Activated CD8-positive, alpha-beta T cell treated with anti-CD3 and anti-CD28 coated beads for 36 hours (primary cell): ENCODE data around the gene SLC6A14. TPM values are rescaled to one million over a fixed set of nuclear protein-coding genes. Genes with fewer than 3 reads are reported as not detected.

Experiments used
- ATAC-seq: fragments of 200-7000 bp; cut with Tn5 transposase; one replicate; pipeline ENCODE4 v1.10.0; 2021; ENCODE audit warnings: mild to moderate bottlenecking, moderate library complexity
- CTCF ChIA-PET: fragments of 350-600 bp; sonication (Branson Sonifier 250); formaldehyde crosslinking; loops from one replicate; lab custom pipeline; 2021; ENCODE audit warnings: antibody characterized with exemption; lab: Charles Lee
- POLR2A ChIA-PET: fragments of 350-600 bp; sonication (Branson Sonifier 250); formaldehyde crosslinking; loops from one replicate; lab custom pipeline; 2021; ENCODE audit warnings: antibody characterized with exemption; lab: Charles Lee
- DNase-seq: peaks from one replicate; pipeline ENCODE4 v3.0.0-alpha.2; 2020
- H3K27ac Mint-ChIP-seq: one replicate; pipeline ENCODE4 v1.8.0; 2021; ENCODE audit warnings: mild to moderate bottlenecking, mixed read lengths
- H3K27me3 Mint-ChIP-seq: one replicate; pipeline ENCODE4 v1.8.0; 2021; ENCODE audit warnings: mixed read lengths
- H3K36me3 Mint-ChIP-seq: one replicate; pipeline ENCODE4 v1.8.0; 2021; ENCODE audit warnings: low read depth, mixed read lengths
- H3K4me1 Mint-ChIP-seq: one replicate; pipeline ENCODE4 v1.8.0; 2021; ENCODE audit warnings: low read depth, mixed read lengths
- H3K4me3 Mint-ChIP-seq: one replicate; pipeline ENCODE4 v1.8.0; 2021; ENCODE audit warnings: mild to moderate bottlenecking, moderate library complexity, mixed read lengths
- H3K9me3 Mint-ChIP-seq: one replicate; pipeline ENCODE4 v1.8.0; 2021; ENCODE audit warnings: mixed read lengths
- CTCF ChIP-seq: fragments of 200-600 bp; IDR thresholded peaks from one replicate; pipeline ENCODE4 v1.8.0; 2022; ENCODE audit warnings: antibody characterized with exemption, mild to moderate bottlenecking
- intact Hi-C: fragments of 100-400 bp; cut with micrococcal nuclease; formaldehyde crosslinking; loops from one replicate; pipeline ENCODE4 v1.10.0; 2022
- total RNA-seq, 2 experiments: library from RNA; stranded (reverse); gene quantifications; one replicate each; pipeline ENCODE4 v1.2.3, GENCODE V29; 2021

The SLC6A14 gene
- total RNA-seq = not detected

DNA sequence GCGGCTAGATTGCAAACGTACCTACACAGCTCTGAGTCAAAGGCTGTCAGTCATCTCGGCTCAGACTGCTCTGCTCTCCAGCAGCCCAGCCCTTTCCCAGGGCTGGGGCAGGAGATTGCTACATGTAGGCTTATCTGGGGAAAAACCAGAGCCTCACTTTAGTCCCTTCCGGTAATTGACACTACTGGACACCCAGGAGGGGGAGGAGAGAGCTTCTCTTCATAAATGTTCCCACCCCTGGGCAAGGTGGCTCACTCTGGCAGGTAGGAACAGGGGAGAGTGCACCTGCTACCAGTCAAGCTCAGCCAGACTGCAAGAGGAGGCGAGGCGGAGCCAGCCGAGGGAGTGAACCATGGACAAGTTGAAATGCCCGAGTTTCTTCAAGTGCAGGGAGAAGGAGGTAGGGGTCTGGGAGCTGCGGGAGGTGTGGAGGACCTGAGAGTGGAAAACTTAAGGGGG lies at the start of gene SLC6A14:
Gene SLC6A14, plus strand, starts transcription at position 249 of the 459 bp plus-strand sequence. Its CDS starts 104 bp downstream, at position 353.
- no peak for TF ChIP-seq CTCF
- Mint-ChIP-seq H3K9me3 (no peaks in the 10 kb centered on the region), H3K27me3 (no peaks in the 10 kb centered on the region), H3K4me3 (no peak within 1 kb of the TSS), H3K27ac (no peak within 1 kb of the TSS), H3K36me3 (no peaks in the 10 kb centered on the region), H3K4me1 (no peaks in the 10 kb centered on the region)
- ATAC-seq = no peak
- ChIA-PET POLR2A (no interaction called here), CTCF (no interaction called here)
- intact Hi-C loops = no loop called here
- DNase-seq = no peak

- ChIA-PET CTCF (no interaction called here), POLR2A (no interaction called here)
- TF ChIP-seq CTCF = no peak
- no peak for DNase-seq
- Mint-ChIP-seq H3K36me3 (no peaks in the 10 kb centered on the region), H3K27ac (no peak overlapping the region), H3K4me3 (no peak overlapping the region), H3K4me1 (no peaks in the 10 kb centered on the region), H3K27me3 (no peaks in the 10 kb centered on the region), H3K9me3 (no peaks in the 10 kb centered on the region)
- ATAC-seq = no peak
- intact Hi-C loops = no loop called here
Measured at GRCh38 chrX:116395752-116396151, 40.7 kb upstream of the SLC6A14 start.

DNA sequence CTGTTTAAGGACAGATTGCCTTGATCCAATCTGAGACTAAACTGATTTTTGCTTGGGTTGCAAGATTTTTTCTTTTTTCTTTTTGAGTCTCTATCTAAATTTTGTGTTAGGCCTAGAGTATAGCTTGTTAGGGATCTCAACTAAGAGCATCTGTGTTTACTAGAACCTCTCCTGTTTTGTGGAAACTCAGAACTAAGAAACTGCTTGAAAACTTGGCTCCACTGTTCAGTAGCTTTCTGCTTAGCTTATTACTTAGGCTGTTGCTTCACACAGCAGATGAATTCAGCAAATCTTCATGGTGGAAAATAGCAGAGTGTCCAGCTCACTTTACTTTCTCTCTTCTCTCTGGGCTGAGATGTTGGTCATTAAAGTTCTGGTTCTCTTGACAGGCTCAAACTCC lies 36.7 kb upstream of the SLC6A14 start:
- intact Hi-C loops = no loop called here
- no peak for TF ChIP-seq CTCF
- H3K4me3 Mint-ChIP-seq = no peak overlapping the region

DNA sequence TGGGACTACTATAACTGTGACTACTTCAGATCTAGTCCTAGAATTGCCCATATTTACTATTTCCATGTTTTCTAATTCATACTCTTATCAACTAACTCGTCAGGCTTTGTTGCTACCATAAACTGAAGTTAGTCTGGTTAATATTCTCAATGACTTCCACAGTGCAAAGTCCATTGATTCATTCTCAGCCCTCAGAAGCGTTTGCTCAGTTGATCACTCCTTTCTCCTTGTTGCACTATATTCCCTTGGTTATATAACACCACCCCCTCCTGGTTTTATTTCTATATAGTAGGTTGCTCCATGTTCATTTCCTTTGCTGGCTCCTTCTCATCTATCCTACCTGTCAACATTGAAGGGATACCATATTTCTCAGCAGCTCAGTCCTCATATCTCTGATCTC lies 27.2 kb upstream of the SLC6A14 start:
- H3K27me3 Mint-ChIP-seq = no peaks in the 10 kb centered on the region
- H3K4me3 Mint-ChIP-seq = no peak overlapping the region
- DNase-seq = no peak
- ChIA-PET CTCF (no interaction called here), POLR2A (no interaction called here)
- peaks cover 2% of the 10 kb centered on the region for H3K9me3 Mint-ChIP-seq
- no peaks in the 10 kb centered on the region for H3K36me3 Mint-ChIP-seq
- no peak for ATAC-seq
- H3K27ac Mint-ChIP-seq = no peak overlapping the region
- no peak for TF ChIP-seq CTCF
- no peaks in the 10 kb centered on the region for H3K4me1 Mint-ChIP-seq
- intact Hi-C loops = no loop called here

More for the DNA sequence above, 36.7 kb upstream of the SLC6A14 start:
- H3K4me1 Mint-ChIP-seq = no peaks in the 10 kb centered on the region
- no peaks in the 10 kb centered on the region for H3K27me3 Mint-ChIP-seq
- no peaks in the 10 kb centered on the region for H3K36me3 Mint-ChIP-seq
- CTCF ChIA-PET = no interaction called here
- DNase-seq (no peak), ATAC-seq (no peak)
- no peak overlapping the region for H3K27ac Mint-ChIP-seq
- POLR2A ChIA-PET = no interaction called here
- no peaks in the 10 kb centered on the region for H3K9me3 Mint-ChIP-seq

DNA sequence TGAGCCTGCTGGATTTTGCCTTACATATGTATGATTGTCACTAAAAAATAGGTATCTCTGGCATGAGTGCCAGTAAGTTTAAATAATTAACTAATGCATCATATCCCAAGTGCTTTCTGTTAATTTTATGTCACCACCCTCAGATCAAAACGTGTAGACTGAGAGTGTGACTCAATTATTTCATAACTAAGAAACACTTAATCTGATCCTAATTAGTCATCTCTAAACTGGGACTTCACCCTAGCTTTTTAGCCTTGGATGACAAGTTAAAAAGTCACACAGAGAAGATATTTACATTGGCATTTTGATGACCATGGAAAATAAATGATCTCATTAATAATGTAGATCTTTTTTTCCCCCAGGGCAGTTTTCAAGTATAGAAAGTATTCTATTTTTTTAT lies 23.1 kb upstream of the SLC6A14 start:
- CTCF ChIA-PET = no interaction called here
- Mint-ChIP-seq H3K9me3 (no peaks in the 10 kb centered on the region), H3K36me3 (no peaks in the 10 kb centered on the region), H3K27ac (no peak overlapping the region), H3K27me3 (no peaks in the 10 kb centered on the region), H3K4me1 (no peaks in the 10 kb centered on the region), H3K4me3 (no peak overlapping the region)
- TF ChIP-seq CTCF = no peak
- DNase-seq = no peak
- ATAC-seq = no peak
- intact Hi-C loops = no loop called here
- POLR2A ChIA-PET = no interaction called here
